Left renal pelvis (tissue), 4 donors: ENCODE results near the gene CNMD. TPM values are rescaled to one million over a fixed set of nuclear protein-coding genes. Genes with fewer than 3 reads are reported as not detected.
"Not testable (repeated sequence)": the region's sequence is repeated elsewhere in the genome, so short reads cannot be mapped to it uniquely, and the experiment has no call there.

Source experiments
- DNase-seq, 4 donors: peaks; one replicate each; pipeline ENCODE4 v3.0.0-alpha.2; 2013; ENCODE audit warnings: low read depth in 4 of 4, low spot score in 3 of 4
- polyA plus RNA-seq, 4 donors: library from polyadenylated mRNA; unstranded; fragments of 120-200 nt; gene quantifications; one replicate each; pipeline ENCODE4 v1.2.1, GENCODE V29; 2013; ENCODE audit not compliant: insufficient read length in 4 of 4

Gene CNMD
- polyA plus RNA-seq, 4 donors: 0.18 to 1.0 (median 0.85) TPM

- no peak for DNase-seq
These were observed 43.1 kb downstream of the CNMD start for GRCh38 chr13:52696566-52696965.

DNA sequence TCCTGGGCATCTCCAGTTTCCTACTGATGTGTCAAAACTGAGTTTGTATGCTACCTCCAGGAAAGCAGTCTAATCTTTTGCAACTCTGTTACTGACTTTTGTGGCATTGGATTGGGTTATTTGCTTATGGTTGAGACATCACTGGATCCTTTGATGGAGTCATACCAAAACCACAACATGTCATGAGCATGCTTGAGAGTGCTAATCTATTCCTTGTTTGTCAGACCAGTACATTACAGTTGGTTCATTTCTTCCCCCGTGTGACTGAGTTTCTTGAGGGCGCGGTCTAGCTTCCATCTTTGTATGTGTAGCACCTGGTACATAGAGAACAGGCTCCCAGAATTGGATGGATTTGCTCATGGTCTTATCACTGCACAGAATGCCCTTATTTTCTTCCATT lies 43.8 kb downstream of the CNMD start:
- no peak for DNase-seq

DNA sequence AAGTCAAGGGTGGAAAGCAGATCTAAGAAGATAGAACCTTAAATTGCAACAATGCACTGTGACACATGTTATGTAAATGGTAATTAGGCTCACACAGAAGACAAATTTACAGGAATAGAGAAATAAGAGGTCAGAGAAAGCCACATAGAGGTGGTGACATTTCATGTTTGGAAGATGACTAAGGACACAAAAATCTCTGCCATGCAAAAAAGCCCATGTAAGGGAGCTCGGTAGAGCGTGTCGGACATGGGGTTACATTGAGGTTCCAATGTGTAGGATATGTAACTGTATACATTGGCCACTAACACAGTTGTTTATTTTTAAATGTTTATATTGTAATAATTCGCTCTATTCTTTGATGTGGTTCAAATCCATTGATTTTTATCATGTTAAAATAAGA lies 53.2 kb downstream of the CNMD start:
- no peak for DNase-seq

GRCh38 chr13:52685806-52686205 lies 53.8 kb downstream of the CNMD start:
- not testable (repeated sequence) for DNase-seq

- DNase-seq: no peak
These were observed 61.8 kb downstream of the CNMD start for GRCh38 chr13:52677823-52678222.

DNA sequence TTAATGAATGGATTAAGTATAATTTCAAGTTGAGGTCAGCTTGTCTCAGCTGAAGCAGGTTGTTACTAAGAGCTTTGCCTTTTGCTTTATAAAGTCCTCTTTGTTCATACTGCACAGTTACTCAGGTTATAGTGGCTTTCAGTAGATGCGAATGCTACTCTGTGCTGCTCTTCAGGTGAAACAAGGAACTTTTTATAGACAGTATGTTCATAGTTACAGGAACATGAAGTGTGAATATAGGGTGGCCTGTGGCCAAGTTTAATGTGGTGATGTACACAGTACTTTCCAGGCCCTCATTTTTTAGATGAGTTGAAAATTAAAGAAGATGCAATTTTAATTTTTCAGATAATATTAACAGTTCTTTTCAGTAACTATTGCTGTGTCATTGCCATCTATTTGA lies 66.2 kb downstream of the CNMD start:
- DNase-seq: no peak

DNA sequence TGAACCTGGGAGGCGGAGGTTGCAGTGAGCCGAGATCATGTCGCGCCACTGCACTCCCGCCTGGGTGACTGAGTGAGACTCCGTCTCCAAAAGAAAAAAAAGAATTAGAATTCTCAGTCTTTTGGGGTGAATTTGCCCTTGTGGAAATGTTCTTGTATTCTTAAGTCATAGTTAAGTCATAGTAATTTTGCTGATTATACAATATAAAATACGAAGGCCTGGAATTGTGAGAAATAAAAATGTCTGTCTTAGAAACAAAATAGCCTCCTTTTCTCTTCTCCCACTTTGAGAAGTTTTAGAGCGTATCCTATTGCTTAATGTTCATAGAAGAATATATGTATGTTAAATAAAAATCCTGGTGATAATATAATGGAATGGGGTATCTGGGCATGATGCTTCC lies 68.9 kb downstream of the CNMD start:
- DNase-seq: no peak

DNA sequence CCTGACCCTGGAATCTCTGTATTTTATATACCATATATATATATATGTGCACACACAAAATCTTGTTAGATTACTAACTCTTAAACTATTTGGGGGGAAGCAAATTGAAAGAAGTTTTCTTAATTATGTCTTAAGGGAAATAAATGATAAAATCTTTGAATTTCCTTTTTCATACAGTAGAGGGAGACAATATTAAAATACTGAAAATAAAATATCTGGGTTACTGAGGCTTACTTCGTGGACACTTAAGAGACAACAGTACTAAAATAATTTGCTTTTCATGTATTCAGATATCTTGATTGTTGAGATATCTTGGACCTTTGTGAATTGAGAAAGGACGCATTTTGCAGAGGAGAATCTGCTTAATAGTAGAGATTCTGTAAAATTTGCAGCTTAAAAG lies 69.9 kb downstream of the CNMD start:
- DNase-seq: no peak

DNA sequence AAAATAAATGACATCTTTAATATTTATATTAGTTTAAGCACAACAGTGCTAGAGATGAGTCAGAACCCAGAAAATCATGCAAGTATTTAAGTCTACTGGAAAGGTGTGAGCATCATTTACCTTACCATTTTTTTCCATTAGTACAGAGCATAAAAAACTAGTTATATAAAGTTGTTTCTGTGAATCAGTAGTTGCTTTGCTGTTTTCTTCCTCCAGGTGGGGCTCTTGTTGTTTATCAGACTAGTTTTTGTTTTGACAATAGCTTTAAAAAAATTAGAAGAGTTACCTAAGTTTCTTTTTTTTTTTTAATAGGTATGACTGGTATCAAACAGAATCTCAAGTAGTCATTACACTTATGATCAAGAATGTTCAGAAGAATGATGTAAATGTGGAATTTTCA lies 74.3 kb downstream of the CNMD start:
- DNase-seq: no peak

DNA sequence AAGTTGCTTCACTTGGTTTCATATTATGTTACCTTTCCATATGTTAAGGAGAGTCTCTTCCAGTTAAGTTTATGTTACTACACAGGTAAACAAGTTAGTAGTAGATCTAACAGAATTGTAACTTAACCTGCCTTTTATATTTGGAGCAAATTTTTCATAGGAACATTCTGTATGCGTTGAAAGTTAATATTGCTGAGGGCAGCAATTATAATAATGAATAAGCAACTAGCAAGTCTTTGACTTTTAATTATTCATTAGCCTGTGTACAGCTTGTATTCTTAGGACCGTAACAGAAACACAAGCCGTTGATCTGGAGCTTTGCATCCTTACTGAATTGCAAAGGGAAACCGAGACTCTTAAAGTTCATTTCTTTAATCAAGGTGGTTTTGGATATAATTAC lies 75.3 kb downstream of the CNMD start:
- no peak for DNase-seq

GRCh38 chr13:52659340-52659739 lies 80.3 kb downstream of the CNMD start:
- no peak for DNase-seq

Other genes with a start within 250 kb of the CNMD start
- 10 to 100 TPM; 18.4 to 25.0 (median 22.8) TPM for gene HNRNPA1L2, start 97.4 kb downstream of the CNMD start, polyA plus RNA-seq
- 10 to 100 TPM; 44.2 to 64.5 (median 53.4) TPM for gene SUGT1, start 87.0 kb downstream of the CNMD start, polyA plus RNA-seq
- gene PCDH8, start 108.8 kb upstream of the CNMD start, polyA plus RNA-seq: under 1 TPM in 2 of 4 donors, not detected in 2; 0.10 to 0.23 TPM